Tibial nerve (tissue), 4 donors: ENCODE measurements around the gene MAPK9.

Source experiments
- EP300 ChIP-seq, 2 donors: sonication (generic); formaldehyde crosslinking; IDR thresholded peaks; one replicate each; pipeline ENCODE4 v1.6.1; 2017; ENCODE audit warnings: antibody characterized with exemption in 2 of 2, mild to moderate bottlenecking in 1 of 2
- POLR2A ChIP-seq, 2 donors: fragments of 450-650 bp; IDR thresholded peaks; one replicate each; pipeline ENCODE4 v1.6.1; 2017; ENCODE audit warnings: antibody characterized with exemption in 2 of 2, mild to moderate bottlenecking in 2 of 2, moderate library complexity in 2 of 2
- TF ChIP-seq, protein P1 (sequence below), 5 experiments: fragments of 200-600 bp in 3 of 5; fragments of 450-650 bp in 2 of 5; sonication (generic) in 3 of 5; IDR thresholded peaks; one replicate each; pipeline ENCODE4 v1.5.1; 2016 to 2019; ENCODE audit warnings: antibody characterized with exemption in 5 of 5, mild to moderate bottlenecking in 3 of 5, moderate library complexity in 2 of 5

DNA sequence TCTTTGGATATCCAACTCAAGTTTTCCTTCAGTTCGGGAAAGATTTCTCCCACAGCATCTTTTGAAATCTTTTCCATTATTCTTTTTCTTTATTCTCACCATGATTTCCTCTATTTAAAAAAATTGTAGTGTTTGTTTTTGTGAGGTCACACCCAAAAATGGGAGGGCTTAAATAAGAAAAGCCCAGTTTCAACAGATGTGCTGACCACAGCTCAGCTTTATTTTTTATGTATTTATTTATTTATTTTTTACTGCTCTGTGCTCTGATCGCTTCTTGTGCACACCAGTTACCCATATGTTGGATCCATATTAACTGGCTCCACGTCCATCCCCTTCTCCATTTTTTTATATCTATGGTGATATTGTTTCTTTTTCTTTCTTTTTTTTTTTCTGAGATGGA is 41.0 kb upstream of the MAPK9 start:
- no peak for TF ChIP-seq POLR2A (IDR thresholded peaks at IDR 0.05)
- TF ChIP-seq, protein P1, sequence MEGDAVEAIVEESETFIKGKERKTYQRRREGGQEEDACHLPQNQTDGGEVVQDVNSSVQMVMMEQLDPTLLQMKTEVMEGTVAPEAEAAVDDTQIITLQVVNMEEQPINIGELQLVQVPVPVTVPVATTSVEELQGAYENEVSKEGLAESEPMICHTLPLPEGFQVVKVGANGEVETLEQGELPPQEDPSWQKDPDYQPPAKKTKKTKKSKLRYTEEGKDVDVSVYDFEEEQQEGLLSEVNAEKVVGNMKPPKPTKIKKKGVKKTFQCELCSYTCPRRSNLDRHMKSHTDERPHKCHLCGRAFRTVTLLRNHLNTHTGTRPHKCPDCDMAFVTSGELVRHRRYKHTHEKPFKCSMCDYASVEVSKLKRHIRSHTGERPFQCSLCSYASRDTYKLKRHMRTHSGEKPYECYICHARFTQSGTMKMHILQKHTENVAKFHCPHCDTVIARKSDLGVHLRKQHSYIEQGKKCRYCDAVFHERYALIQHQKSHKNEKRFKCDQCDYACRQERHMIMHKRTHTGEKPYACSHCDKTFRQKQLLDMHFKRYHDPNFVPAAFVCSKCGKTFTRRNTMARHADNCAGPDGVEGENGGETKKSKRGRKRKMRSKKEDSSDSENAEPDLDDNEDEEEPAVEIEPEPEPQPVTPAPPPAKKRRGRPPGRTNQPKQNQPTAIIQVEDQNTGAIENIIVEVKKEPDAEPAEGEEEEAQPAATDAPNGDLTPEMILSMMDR (IDR thresholded peaks at IDR 0.05) = no peak
- no peak for TF ChIP-seq EP300 (IDR thresholded peaks at IDR 0.05)
